Activated CD8-positive, alpha-beta memory T cell treated with anti-CD3 and anti-CD28 coated beads for 1 hour (primary cell): ENCODE measurements around the gene PCSK6.

ENCODE experiments used
- DNase-seq, 2 donors: peaks; one replicate each; pipeline ENCODE4 v3.0.0-alpha.2; 2020; ENCODE audit warnings: low read depth in 1 of 2; ENCODE audit errors: extremely low read depth in 1 of 2

Gene PCSK6

DNA sequence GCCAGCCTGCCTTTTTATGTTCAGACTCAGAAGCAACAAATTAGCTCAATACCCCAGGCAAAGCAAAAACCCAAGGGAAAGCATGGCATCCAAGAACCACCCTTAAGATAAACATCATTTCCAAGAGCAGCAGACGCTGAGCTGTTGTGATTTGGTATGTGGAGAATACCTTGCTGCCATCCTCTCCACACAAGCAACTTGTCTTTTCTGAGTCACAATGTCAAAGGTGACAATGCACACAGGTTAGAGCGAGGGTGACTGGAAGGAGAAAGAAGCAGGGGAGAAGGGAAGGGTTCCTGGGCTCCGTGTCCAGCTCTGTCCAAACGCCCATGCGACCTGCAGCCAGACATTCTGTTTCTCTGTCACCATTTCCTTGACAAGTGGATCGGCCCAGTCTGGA, 6.0 kb downstream of the PCSK6 start:
- no peak for DNase-seq

DNA sequence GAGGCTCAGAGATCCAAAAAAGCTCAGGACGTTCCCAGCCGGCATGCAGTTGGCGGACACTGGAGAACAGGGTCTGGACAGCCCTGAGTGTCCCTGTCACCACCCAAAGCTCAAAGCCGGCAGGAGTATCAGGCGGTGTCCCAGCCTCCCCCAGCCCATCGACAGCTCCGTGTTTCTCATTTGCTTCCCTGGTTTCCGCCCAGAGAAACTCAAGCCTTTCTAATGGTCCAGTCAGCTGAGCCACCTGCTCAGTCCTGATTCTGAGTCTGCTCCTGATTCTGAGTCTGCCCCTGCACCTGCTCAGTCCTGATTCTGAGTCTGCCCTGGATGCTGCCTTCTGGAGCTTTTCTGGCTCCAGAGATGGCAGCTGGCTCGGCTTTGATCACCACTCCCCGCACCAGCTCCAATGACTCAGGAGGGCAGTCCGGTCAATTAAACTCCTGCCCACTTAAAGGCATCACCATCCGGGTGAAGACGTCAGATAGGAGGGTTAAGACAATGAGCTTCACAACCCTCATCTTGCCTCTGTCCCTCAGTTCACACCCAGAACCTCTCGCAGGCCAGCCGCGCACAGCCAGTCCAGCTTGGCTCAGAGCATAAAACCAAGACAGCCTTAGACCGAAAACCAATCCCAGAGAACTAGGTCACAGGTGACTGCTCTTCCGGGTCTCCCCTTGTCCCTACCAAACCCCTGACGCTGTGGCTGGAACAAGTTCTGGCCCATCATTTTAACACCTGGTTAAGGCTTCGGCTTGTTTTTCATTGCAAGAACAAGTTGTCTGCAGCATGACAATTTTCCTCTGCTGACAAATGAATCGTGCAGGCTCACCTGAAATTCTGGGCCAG, 6.8 kb downstream of the PCSK6 start:
- no peak for DNase-seq

DNA sequence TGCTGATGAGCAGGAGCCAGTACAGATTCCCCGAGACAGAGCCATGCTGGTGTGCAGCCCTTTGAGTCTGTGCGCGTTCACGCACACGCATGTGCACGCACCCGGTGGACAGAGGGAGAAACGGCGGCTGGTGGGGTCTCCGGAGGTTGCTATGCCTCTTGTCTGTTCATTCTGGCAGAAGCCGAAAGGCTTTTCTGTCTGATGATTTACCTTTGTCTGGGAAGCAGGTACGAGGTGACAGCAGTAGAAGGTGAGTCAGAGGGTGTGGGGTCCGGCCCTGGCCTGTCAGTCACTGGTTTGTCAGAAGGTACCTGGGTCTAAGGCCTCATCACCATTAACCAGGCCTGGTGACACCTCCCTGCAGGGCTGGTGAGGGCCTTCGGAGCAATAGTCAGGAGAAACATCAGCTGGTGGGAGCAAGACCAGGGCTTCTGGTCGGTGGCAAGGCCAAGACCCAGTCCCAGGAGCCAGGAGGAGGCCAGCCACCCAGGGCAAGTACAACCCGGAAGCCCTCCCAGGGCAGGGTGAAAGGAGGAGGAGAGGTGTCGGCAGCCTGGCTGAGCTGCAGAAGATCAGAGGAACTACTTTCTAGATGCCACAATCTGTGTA, 7.5 kb downstream of the PCSK6 start:
- DNase-seq, result no peak

DNA sequence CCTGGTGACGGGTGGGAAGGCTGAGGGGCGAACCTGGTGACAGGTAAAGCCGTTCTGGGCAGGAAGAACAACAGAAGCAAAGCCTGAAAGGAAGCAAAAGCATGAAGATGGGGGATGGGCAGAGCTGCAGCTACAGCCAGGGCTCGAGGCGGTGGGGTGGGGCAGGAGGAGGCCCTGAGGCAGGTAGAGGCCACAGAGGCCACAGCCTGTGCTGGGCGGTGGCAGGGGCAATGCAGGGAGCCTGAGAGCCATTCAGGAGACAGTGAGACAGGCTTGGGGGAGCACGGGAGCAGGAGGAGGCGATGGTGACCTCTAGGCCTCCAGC, 8.2 kb downstream of the PCSK6 start:
- no peak for DNase-seq

DNA sequence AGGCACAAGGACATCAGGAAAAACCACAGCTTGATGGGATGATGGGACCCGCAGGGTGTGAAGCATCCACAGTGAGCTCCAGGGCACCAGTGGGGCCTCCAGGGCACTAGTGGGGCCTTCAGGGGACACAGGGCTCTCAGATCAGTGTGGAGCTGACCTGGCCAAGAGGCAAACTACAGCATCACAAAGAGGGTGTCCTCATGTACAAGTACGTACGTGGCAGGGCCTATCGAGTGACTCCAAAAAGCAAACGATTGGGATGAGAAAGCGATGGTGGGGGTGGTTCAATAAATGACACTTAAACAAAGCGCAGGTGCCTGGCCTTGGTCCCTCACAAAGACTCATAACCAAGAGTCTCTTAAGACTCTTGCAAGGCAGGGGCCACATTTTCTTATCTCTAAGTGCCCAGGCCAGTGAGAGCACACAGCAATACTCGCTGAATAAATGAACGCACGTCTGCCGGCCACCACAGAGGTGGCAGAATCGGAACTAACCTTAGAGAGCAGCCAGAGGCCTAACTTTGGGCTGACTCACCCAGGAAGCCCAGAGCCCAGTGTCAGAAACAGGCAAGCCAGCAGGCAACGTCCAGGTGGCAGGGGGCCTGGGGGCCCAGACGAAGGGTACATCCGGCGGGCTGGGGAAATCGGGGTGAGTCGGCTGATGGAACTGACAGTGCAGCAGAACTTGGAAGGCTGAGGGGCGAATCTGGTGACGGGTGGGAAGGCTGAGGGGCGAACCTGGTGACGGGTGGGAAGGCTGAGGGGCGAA, 8.7 kb downstream of the PCSK6 start:
- no peak for DNase-seq

DNA sequence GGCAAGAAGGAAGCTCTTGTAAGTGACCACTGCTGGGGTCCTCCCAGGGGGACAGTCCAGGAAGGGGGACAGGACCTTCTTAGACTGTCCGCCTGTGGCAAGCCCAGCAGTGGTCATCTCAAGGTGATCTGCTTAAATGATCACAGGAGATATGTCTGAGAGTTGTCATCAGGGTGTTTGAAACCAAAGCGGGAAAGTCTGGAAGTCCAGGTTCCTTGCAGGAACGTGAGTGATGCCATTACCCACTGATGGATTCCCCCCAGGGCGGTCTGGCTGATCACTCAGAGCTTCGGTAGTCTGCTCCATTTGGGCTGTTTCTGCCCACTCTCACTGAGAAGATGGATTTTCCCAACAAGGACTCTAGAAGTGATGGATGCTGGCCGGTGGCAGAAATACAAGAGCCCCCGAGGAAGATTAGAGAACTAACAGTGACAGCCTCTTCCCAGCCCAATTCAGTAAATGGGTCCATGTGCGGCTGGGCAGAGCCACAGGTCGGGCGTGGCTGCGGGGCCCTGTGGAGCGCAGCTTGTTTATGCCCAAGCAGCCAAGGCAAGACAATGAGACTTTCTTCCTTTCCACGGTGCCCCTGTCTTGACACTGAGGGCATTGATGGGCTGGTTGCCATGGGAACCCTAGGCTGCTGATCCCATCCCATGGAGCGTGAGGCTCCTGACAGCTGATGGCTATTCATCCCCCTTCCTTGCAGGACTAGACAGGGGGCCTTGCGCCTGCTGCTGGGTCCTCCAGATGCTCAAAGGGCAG, 9.5 kb downstream of the PCSK6 start:
- no peak for DNase-seq

DNA sequence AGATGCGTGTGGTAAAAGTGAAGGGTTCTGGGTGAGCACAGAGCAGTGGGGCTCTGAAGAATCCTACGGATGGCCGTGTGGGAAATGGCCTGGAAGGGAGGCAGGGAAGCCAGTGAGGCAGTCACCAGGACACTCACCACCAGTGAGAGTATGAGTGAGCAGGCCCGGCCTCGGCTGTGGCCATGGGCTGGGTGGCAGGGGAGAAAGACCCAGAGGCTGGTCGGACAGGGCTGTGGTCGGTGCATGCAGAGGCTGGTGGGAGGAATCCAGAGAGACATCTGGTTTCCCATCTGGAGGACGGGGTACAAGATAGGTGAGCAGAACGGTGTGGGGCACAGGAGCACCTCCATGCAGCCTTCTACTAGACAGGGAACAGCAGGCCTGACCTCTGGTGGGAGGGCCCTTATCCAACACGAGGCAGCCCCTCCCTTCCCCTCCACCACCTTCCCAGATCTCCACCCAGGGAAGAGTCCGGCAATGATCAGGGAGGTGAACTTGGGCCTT, 10.1 kb downstream of the PCSK6 start:
- DNase-seq, result no peak

DNA sequence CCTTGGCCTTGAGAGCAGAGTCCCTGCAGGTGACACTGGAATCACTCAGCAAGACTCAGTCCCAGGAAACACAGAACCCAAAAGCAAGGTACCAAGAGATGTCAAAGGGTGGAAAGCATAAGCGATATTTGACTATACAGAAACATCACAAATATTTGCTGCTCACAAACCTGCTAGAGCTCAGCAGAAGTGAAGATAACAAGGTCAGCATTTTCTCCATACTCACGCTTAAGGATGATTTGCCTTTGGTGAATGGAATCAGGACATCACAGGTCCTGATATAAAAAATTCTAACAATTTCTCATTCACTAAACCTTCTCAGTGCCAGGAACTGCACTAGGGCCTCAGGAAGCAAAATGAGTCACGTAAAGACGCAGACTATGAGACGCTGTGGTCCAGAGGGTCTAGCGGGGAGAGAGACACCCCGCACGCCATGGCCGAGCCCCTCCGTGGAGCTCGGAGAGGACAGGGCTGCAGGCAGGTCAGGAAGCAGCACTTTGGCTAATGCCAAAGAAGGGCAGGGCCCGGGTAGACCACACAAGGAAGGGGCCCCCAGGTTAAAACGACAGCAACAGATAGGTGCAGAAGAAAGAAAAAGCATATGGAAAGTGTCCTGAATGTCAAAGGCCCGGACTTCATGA, 10.7 kb downstream of the PCSK6 start:
- no peak for DNase-seq

DNA sequence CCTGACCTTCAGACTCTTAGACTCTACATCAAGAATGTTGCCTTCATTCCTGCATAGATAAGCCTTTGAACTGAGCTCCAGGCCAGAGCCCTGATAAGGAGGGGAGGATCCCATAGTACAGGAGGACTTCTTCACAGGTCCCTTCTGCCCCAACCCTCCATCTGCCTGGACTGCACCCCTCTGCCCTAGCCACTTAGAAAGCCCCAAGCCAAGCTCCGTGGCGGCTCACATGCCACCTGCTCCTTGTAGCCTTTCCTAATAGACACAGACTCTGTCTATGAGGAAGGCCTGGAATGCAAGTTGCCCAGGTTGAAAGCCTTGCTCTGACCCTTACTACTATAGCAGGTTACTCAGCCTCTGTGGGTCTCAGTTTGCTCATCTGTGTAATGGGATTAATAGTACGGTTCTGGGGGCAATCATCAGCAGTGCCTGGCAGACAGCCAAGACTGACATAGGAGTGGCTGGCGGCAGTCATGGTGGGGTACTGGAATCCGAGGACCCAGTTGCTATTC, 11.6 kb downstream of the PCSK6 start:
- no peak for DNase-seq

DNA sequence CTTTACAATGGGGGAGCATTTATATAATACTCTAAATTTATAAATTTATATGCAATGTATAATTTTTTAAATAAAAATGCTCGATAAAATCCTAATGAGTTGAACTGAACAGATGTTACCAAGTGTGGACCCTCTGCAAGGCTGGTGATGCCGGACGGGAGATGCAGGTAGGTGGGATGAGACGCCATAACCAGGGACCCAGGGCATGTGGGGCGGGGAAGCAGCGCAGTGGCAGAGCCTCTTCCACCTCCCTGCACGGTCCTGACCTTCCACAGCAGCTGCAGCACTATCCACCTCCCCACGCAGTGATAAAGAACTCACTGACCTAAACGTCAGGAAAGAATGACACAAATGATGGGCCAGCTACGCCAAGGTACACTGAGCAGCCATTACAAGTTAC, 12.8 kb downstream of the PCSK6 start:
- DNase-seq, result no peak

DNA sequence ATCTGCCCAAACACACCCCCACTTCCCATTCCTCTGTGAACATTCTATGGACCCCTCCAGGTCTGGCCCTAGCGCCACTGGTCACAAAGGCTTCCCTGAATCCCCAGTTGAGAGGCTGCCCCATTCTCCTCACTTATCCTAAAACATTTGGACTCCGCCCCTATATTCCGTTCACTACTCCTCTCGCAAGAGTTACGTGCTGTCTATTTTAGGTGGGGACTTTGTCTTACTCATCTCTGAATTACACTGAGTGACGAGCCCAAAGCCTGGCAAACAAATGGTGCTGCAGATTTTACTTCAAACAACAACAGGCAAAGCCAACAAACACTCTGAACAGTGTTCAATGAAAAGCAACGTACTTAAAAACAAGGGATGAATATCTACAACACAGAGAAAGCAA, 14.5 kb downstream of the PCSK6 start:
- no peak for DNase-seq

DNA sequence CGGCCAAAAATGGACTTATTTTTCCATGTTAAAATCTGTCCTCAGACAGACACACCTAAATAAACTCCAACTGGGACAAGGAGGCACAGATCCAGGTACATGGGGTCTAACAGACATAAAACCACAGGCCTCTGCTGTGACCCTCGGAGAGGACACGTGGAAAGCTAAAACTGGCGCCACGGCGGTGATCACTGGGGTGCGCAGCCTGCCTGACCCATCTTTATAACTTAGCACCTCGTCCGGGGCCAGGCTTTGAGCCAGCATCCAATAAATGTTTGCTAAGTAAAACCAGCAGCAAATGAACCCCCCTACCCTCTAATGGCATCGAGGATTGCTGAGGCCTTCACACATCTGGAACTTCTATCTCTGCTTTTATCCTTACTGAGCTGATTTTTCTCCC, 15.3 kb downstream of the PCSK6 start:
- no peak for DNase-seq

DNA sequence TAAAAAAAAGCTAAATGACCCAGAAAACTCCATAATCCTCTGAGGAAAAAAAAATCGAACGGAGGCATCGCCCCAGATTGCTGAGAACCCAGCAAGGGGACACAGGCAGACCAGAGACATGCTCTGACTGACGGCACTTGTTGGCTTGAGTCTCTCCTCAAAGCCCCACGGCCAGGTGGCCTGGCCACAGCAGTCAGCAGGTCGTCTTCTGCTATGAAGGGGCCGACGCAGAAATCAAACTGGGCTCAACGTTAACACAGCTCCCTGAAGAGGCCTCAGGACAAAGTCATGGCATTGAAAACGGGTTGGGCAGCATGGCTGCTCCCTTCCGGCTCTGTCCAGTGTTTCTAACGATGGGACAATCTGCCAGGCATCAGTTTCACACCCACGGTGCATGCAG, 17.5 kb downstream of the PCSK6 start:
- no peak for DNase-seq

DNA sequence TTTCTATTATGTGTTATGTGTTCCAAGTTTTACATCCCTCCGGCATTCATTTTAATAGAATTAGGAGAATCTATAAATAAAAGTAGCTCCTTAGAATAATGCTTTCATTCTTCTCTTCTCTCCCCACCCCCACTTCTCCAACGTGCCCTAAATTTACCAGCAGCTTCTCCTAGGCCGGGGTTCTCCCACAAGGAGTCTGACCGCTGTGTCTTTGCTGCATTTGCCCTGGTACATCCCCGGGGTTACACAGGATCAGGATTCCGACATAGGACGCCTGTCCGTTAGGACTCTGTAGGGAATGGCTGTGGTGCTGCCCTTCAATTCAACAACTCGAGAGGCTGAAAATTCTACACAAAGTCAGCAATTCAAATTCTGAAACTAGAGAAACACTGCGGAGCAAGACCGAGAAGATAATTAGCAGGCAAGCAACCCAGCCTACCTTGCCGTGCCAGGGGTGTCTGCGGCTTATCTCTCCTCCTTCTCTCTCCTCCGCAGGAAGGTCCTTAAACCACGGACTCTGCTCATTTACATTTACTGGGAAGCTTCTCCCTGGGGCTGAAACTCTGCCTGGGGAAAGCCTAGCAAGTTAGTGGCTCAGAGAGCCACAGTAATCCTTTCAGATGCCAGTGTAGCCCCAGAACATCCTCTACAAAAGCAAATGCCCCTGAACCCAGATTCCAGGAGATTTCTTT, 18.8 kb downstream of the PCSK6 start:
- no peak for DNase-seq

DNA sequence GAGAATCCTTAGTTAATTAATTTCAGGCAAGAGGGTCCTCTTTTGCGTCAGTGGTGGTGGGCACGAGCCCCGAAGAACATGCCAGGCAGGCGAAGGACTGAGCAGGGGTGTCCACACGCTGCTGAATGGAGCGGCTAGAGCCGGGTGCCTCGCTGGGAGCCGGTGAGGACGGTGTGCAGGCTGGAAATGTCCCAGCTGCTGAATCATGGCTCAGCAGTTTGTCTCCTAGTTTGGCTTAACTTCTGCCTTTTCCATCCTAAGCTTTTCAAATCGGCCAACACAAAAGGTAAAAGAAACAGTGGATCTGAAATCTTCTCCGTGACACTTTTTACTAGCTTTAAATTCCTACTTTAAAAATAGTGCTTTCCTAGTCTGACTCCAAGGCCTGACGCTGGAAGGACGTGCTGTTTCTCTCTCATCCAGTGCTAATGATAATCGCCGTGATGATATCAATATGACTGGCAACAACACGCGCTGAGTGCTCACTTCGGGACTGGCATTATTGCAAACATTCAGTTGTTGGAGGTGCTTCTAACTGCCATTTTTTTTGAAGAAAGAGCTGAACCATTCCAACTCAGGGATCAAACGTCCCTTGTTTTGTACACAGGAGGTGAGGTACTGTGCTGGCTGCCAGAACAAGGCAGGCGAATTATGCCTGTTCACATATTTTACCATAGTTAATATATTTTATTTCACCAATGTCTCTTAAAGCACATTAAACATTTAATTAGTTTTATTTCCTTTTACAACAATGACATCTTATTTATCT, 19.8 kb downstream of the PCSK6 start:
- no peak for DNase-seq

DNA sequence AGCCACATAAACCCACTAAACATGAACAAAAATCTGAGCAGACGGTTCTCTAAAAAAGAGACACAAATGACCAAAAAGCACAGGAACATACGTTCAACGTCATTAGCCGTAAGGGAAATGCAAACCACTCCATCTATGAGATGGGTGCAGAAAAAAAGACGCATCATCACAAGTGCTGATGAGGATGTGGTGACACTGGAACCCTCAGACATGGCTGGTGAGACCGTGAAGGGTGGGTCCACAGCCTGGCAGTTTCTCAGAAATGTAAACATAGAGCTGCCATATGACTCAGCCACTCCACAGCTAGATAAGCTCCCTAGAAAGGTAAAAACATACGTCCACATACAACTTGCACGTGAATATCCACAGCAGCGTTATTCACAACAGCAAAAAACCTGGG, 23.3 kb downstream of the PCSK6 start:
- no peak for DNase-seq

DNA sequence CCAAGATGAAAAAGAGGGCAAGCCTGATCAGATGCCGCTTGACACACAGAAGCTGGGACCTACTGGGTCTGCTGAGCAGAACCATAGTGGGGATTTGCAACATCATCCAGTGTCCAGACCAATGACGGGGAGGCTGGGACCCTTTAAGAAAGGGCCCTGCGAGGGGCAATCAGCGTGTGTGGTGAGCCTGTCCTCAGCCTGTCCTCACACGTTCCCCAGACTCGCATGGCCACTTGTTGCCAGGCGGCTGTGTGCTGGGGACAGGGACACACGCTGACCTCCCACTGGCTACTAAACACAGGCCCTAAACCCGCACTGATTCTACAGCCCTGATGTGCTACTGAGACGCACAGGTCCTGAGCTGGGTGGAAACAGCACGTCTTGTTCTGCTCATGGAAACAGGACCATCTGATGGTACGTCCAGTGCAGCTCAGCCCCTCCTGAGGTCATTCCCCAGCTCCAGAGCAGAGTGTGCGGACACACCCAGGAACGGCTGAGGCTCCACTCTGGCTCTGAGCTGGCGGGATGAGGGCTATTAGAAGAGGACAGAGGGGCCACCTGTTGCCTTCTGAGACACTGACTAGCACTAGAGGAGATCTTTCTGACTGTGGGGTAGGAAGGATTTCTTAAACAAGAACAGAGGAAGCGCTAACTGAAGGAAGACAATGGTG, 24.4 kb downstream of the PCSK6 start:
- DNase-seq, result no peak

DNA sequence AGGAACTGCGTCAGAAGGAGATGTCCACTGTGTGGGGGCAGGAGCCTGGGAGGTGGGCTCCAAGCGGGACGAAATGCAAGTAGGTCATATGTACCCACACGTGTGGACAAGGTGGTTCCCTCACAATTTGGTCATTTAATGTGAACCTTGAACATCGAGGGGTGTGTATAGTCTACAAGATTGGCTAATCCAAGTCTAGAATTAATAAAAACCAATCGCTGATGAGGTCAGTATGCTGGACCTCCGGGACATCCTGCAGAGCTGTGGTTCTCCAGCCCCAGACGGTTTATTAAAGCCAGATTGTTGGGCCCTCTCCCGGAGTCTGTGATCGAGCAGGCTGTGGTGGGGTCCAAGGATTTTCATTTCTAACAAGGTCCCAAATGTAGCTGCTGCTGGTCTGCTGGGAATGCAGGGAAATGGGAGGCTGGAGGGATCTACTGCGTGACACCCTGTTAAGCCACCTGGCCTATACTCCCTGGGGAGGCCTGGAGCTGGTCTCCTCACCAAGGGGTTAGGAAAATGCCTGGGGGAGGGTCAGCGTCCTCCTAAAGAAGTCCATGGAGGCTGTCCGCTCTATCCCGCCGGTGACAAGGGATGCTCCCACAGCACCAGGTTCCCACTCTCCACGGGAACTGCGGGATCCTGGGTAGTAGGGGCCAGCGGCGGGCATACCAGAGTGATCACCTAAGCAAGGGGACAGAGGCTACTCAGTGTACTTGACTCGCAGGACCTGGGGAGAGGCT, 25.1 kb downstream of the PCSK6 start:
- DNase-seq, result no peak
